HCT116 (cell line): ENCODE data around the gene NOL9. TPM values are rescaled to one million over a fixed set of nuclear protein-coding genes. Genes with fewer than 3 reads are reported as not detected.

ENCODE experiments used
- ATAC-seq: fragments of 200-7000 bp; cut with Tn5 transposase; 2 replicates; pipeline ENCODE4 v1.9.1; 2020; ENCODE audit warnings: mild to moderate bottlenecking, moderate library complexity
- BruUV-seq: library from RNA; stranded (reverse); fragments of 400-500 nt; replicated peaks from 2 replicates; lab custom pipeline; 2021; lab: Mats Ljungman, UMichigan
- CTCF ChIA-PET: fragments of 300-600 bp; sonication (Branson Sonifier 250); formaldehyde crosslinking; loops from one replicate; lab custom pipeline; 2021; ENCODE audit warnings: antibody characterized with exemption; lab: Charles Lee
- POLR2A ChIA-PET: fragments of 300-600, 350-600 bp; sonication (Branson Sonifier 250); formaldehyde crosslinking; loops from one replicate; lab custom pipeline; 2021; ENCODE audit warnings: antibody characterized with exemption; lab: Charles Lee
- RAD21 ChIA-PET, 2 experiments: fragments of 300-600 bp; sonication (Branson Sonifier 250); formaldehyde crosslinking; loops; one replicate each; lab custom pipeline; 2023; ENCODE audit warnings: low total read pairs in 2 of 2; ENCODE audit not compliant: uncharacterized antibody in 2 of 2, unreplicated experiment in 2 of 2, low non-redundant PET in 1 of 2; lab: Charles Lee
- DNase-seq: peaks from one replicate; pipeline ENCODE4 v3.0.0-alpha.2; 2010; ENCODE audit warnings: low read depth, low spot score
- H2AFZ ChIP-seq: fragments of 200-600 bp; shearing (Covaris generic), sonication (generic); 2 replicates; pipeline ENCODE4 v1.6.1; 2017; ENCODE audit warnings: low read depth, mixed run types, mixed read lengths, antibody characterized with exemption, low read length; ENCODE audit not compliant: poor library complexity, severe bottlenecking
- H3K27ac ChIP-seq: 2 replicates; pipeline ENCODE4 v1.5.1; 2012; ENCODE audit warnings: low read depth, low read length
- H3K27me3 ChIP-seq: fragments of 200-600 bp; sonication (generic); 2 replicates; pipeline ENCODE4 v1.6.1; 2016; ENCODE audit warnings: mixed run types, low read length, mixed read lengths; ENCODE audit not compliant: insufficient read depth
- H3K36me3 ChIP-seq, 2 experiments: fragments of 200-500 bp in 1 of 2; fragments of 200-600 bp in 1 of 2; sonication (Bioruptor generic) in 1 of 2; sonication (generic) in 1 of 2; 2 replicates each; pipeline versions ENCODE4 v1.5.1 to v1.6.1; 2014 to 2016; ENCODE audit warnings: low read length in 2 of 2, inconsistent platforms in 1 of 2, mixed read lengths in 1 of 2, mixed run types in 1 of 2; ENCODE audit not compliant: insufficient read depth in 2 of 2, control insufficient read depth in 1 of 2
- H3K4me1 ChIP-seq, 2 experiments: fragments of 200-600 bp in 1 of 2; sonication (generic) in 1 of 2; 2 replicates each; pipeline versions ENCODE4 v1.5.1 to v1.6.1; 2012 to 2017; ENCODE audit warnings: low read length in 2 of 2, inconsistent platforms in 1 of 2, mild to moderate bottlenecking in 1 of 2, mixed read lengths in 1 of 2, mixed run types in 1 of 2, moderate library complexity in 1 of 2; ENCODE audit not compliant: insufficient read depth in 2 of 2, control insufficient read depth in 1 of 2
- H3K4me2 ChIP-seq: fragments of 200-600 bp; sonication (generic); 2 replicates; pipeline ENCODE4 v1.6.1; 2017; ENCODE audit warnings: mixed run types, low read length, mixed read lengths
- H3K4me3 ChIP-seq, 2 experiments: fragments of 200-600 bp in 1 of 2; sonication (generic) in 1 of 2; replicated peaks in 1 of 2; 2 replicates each; pipeline ENCODE4 v1.5.1; 2011 to 2016; ENCODE audit warnings: low read length in 2 of 2, control low read depth in 1 of 2, low read depth in 1 of 2, mild to moderate bottlenecking in 1 of 2, mixed read lengths in 1 of 2, mixed run types in 1 of 2
- H3K79me2 ChIP-seq: fragments of 200-600 bp; sonication (generic); 2 replicates; pipeline ENCODE4 v1.6.1; 2017; ENCODE audit warnings: mild to moderate bottlenecking, mixed run types, low read length, moderate library complexity, mixed read lengths; ENCODE audit not compliant: insufficient read depth
- H3K9ac ChIP-seq: fragments of 200-600 bp; sonication (generic); 2 replicates; pipeline ENCODE4 v1.6.1; 2016; ENCODE audit warnings: low read length, mixed read lengths
- H3K9me2 ChIP-seq: fragments of 200-600 bp; sonication (generic), shearing (Covaris generic); 2 replicates; pipeline ENCODE4 v1.6.1; 2017; ENCODE audit warnings: mixed run types, mild to moderate bottlenecking, moderate library complexity; ENCODE audit not compliant: insufficient read depth
- H3K9me3 ChIP-seq, 2 experiments: fragments of 200-500 bp in 1 of 2; fragments of 200-600 bp in 1 of 2; sonication (Bioruptor generic) in 1 of 2; sonication (generic) in 1 of 2; 2 replicates each; pipeline ENCODE4 v1.6.1; 2014 to 2017; ENCODE audit warnings: low read length in 2 of 2, mixed read lengths in 2 of 2, inconsistent platforms in 1 of 2, low read depth in 1 of 2, mild to moderate bottlenecking in 1 of 2, mixed run types in 1 of 2, moderate library complexity in 1 of 2; ENCODE audit not compliant: control insufficient read depth in 1 of 2, insufficient read depth in 1 of 2
- H4K20me1 ChIP-seq: fragments of 200-600 bp; sonication (generic), shearing (Covaris generic); 2 replicates; pipeline ENCODE4 v1.6.1; 2017; ENCODE audit warnings: mixed run types, mild to moderate bottlenecking, moderate library complexity; ENCODE audit not compliant: insufficient read depth
- CBX3 ChIP-seq: IDR thresholded peaks from 2 replicates; pipeline ENCODE4 v1.6.1; 2012; ENCODE audit warnings: low read depth
- EGR1 ChIP-seq: IDR thresholded peaks from 2 replicates; pipeline ENCODE4 v1.6.1; 2012; ENCODE audit warnings: low read depth
- ELF1 ChIP-seq: IDR thresholded peaks from 2 replicates; pipeline ENCODE4 v1.6.1; 2012; ENCODE audit warnings: low read depth, borderline replicate concordance
- EZH2 ChIP-seq: fragments of 200-600 bp; sonication (generic); IDR thresholded peaks from 2 replicates; pipeline ENCODE4 v1.6.1; 2017; ENCODE audit warnings: antibody characterized with exemption, mixed run types
- EZH2phosphoT487 ChIP-seq: fragments of 200-600 bp; IDR thresholded peaks from 2 replicates; pipeline ENCODE4 v1.6.1; 2018; ENCODE audit warnings: antibody characterized with exemption, borderline replicate concordance
- FOSL1 ChIP-seq: IDR thresholded peaks from 2 replicates; pipeline ENCODE4 v1.6.1; 2012; ENCODE audit warnings: low read depth
- JUND ChIP-seq: IDR thresholded peaks from 2 replicates; pipeline ENCODE4 v1.6.1; 2012
- POLR2A ChIP-seq: IDR thresholded peaks from 2 replicates; pipeline ENCODE4 v1.7.0; 2011; ENCODE audit warnings: borderline replicate concordance; ENCODE audit not compliant: insufficient read depth, insufficient read length; ENCODE audit errors: extremely low read depth
- POLR2AphosphoS5 ChIP-seq: IDR thresholded peaks from 2 replicates; pipeline ENCODE4 v1.6.1; 2011; ENCODE audit warnings: mild to moderate bottlenecking, low read depth, low read length, moderate library complexity
- RAD21 ChIP-seq: IDR thresholded peaks from 2 replicates; pipeline ENCODE4 v1.6.1; 2012; ENCODE audit warnings: low read depth, mild to moderate bottlenecking
- SIN3A ChIP-seq: IDR thresholded peaks from 2 replicates; pipeline ENCODE4 v1.6.1; 2012; ENCODE audit warnings: low read depth
- TCF7L2 ChIP-seq: IDR thresholded peaks from 2 replicates; pipeline ENCODE4 v1.7.0; 2011; ENCODE audit warnings: borderline replicate concordance, inconsistent platforms; ENCODE audit not compliant: insufficient read depth, insufficient read length; ENCODE audit errors: extremely low read depth
- intact Hi-C: fragments of 100-400 bp; cut with micrococcal nuclease; formaldehyde crosslinking; loops from 2 replicates; pipeline ENCODE4 v1.10.0; 2022
- total RNA-seq: library from RNA; stranded (reverse); gene quantifications from one replicate; pipeline ENCODE4 v1.2.1, GENCODE V29; 2021; ENCODE audit not compliant: unreplicated experiment
- TF ChIP-seq, protein P1 (sequence below), 3 experiments: fragments of 200-600 bp in 1 of 3; sonication (generic) in 1 of 3; IDR thresholded peaks in 2 of 3; conservative IDR thresholded peaks in 1 of 3; 2 replicates each; pipeline ENCODE4 v1.5.1; 2012 to 2017; ENCODE audit warnings: low read depth in 2 of 3, low read length in 2 of 3, antibody characterized with exemption in 1 of 3, borderline replicate concordance in 1 of 3, control low read depth in 1 of 3, mild to moderate bottlenecking in 1 of 3, mixed read lengths in 1 of 3, mixed run types in 1 of 3, moderate library complexity in 1 of 3; ENCODE audit not compliant: insufficient read depth in 1 of 3
- TF ChIP-seq, protein P2 (sequence below): IDR thresholded peaks from 2 replicates; pipeline ENCODE4 v1.6.1; 2012; ENCODE audit warnings: low read depth
- TF ChIP-seq, protein P3 (sequence below): IDR thresholded peaks from 2 replicates; pipeline ENCODE4 v1.6.1; 2011; ENCODE audit warnings: mild to moderate bottlenecking, low read length, moderate library complexity; ENCODE audit not compliant: insufficient replicate concordance; ENCODE audit errors: extremely low read depth

Gene NOL9
- total RNA-seq, 1 experiment from 2014 or later = 46.4 TPM

DNA sequence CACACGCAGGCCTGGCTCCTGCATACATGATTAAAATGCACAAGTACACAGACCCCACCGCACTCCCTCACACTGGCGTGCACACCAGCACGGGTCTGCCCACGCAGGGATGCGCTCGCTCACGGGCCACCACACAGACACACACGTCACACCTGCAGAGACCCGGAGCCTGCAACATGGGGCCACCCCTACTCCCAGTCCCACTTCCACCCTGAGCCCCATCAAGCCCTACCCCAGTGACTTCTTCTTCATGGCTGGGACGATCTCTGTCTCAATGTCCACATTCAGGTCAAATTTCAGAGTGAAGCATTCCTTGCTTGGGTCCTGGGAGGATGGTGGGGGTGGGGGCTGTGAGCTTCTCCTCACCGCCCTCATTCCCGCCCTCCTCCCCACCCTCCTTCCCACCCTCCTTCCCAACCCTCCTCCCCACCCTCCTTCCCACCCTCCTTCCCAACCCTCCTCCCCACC, 79.5 kb downstream of the NOL9 start:
- ATAC-seq (no peak), DNase-seq (no peak)
- Histone ChIP-seq H3K27ac (no peak overlapping the region), H3K36me3 (peaks cover 0 to 5% of the 10 kb centered on the region in 2 experiments; a peak in 2 of 4 replicates), H3K4me3 (no peak overlapping the region), H3K9me3 (no peaks in the 10 kb centered on the region), H3K79me2 (no peaks in the 10 kb centered on the region), H3K9ac (no peak overlapping the region), H3K9me2 (no peaks in the 10 kb centered on the region), H2AFZ (no peak overlapping the region), H3K4me2 (no peak overlapping the region), H3K27me3 (no peaks in the 10 kb centered on the region), H3K4me1 (peaks cover 31 to 47% of the 10 kb centered on the region in 2 experiments), H4K20me1 (no peaks in the 10 kb centered on the region)
- TF ChIP-seq EZH2 (no peak), CBX3 (no peak), TCF7L2 (no peak), SIN3A (no peak), POLR2A (no peak), EGR1 (no peak), FOSL1 (no peak), JUND (no peak), POLR2AphosphoS5 (no peak), ELF1 (no peak), RAD21 (no peak), EZH2phosphoT487 (no peak)
- TF ChIP-seq, protein P1, sequence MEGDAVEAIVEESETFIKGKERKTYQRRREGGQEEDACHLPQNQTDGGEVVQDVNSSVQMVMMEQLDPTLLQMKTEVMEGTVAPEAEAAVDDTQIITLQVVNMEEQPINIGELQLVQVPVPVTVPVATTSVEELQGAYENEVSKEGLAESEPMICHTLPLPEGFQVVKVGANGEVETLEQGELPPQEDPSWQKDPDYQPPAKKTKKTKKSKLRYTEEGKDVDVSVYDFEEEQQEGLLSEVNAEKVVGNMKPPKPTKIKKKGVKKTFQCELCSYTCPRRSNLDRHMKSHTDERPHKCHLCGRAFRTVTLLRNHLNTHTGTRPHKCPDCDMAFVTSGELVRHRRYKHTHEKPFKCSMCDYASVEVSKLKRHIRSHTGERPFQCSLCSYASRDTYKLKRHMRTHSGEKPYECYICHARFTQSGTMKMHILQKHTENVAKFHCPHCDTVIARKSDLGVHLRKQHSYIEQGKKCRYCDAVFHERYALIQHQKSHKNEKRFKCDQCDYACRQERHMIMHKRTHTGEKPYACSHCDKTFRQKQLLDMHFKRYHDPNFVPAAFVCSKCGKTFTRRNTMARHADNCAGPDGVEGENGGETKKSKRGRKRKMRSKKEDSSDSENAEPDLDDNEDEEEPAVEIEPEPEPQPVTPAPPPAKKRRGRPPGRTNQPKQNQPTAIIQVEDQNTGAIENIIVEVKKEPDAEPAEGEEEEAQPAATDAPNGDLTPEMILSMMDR (IDR thresholded peaks at IDR 0.05 in 2 of 3, conservative IDR thresholded peaks at IDR 0.05 in 1 of 3; ENCODE audit: borderline replicate concordance in 1 of 3, insufficient read depth in 1 of 3, low read depth in 2 of 3, low read length in 2 of 3) = no peak
- TF ChIP-seq, protein P2, sequence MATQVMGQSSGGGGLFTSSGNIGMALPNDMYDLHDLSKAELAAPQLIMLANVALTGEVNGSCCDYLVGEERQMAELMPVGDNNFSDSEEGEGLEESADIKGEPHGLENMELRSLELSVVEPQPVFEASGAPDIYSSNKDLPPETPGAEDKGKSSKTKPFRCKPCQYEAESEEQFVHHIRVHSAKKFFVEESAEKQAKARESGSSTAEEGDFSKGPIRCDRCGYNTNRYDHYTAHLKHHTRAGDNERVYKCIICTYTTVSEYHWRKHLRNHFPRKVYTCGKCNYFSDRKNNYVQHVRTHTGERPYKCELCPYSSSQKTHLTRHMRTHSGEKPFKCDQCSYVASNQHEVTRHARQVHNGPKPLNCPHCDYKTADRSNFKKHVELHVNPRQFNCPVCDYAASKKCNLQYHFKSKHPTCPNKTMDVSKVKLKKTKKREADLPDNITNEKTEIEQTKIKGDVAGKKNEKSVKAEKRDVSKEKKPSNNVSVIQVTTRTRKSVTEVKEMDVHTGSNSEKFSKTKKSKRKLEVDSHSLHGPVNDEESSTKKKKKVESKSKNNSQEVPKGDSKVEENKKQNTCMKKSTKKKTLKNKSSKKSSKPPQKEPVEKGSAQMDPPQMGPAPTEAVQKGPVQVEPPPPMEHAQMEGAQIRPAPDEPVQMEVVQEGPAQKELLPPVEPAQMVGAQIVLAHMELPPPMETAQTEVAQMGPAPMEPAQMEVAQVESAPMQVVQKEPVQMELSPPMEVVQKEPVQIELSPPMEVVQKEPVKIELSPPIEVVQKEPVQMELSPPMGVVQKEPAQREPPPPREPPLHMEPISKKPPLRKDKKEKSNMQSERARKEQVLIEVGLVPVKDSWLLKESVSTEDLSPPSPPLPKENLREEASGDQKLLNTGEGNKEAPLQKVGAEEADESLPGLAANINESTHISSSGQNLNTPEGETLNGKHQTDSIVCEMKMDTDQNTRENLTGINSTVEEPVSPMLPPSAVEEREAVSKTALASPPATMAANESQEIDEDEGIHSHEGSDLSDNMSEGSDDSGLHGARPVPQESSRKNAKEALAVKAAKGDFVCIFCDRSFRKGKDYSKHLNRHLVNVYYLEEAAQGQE = no peak
- TF ChIP-seq, protein P3, sequence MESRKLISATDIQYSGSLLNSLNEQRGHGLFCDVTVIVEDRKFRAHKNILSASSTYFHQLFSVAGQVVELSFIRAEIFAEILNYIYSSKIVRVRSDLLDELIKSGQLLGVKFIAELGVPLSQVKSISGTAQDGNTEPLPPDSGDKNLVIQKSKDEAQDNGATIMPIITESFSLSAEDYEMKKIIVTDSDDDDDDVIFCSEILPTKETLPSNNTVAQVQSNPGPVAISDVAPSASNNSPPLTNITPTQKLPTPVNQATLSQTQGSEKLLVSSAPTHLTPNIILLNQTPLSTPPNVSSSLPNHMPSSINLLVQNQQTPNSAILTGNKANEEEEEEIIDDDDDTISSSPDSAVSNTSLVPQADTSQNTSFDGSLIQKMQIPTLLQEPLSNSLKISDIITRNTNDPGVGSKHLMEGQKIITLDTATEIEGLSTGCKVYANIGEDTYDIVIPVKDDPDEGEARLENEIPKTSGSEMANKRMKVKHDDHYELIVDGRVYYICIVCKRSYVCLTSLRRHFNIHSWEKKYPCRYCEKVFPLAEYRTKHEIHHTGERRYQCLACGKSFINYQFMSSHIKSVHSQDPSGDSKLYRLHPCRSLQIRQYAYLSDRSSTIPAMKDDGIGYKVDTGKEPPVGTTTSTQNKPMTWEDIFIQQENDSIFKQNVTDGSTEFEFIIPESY = no peak
- ChIA-PET CTCF (no interaction called here), POLR2A (no interaction called here), RAD21 (no interaction called here)
- intact Hi-C loops = loop anchor here (2.0 kb wide), 1 partner anchor 228 kb away; no protein-coding TSS in a partner anchor
- no TSS peak for BruUV-seq
